ENCODE results near the gene PAEP. TPM values are rescaled to one million over a fixed set of nuclear protein-coding genes. Genes with fewer than 3 reads are reported as not detected.

Gene PAEP
- total RNA-seq, 1 donor = not detected

GRCh38 chr9:135565636-135566035 is 4.1 kb downstream of the PAEP start:
- no peak for TF ChIP-seq CTCF (IDR thresholded peaks at IDR 0.05; ENCODE audit: insufficient read depth, low read depth, low read length)
- no peak for DNase-seq (ENCODE audit: low read depth)
- no peak overlapping the region for H3K4me3 ChIP-seq (ENCODE audit: low read depth, low read length)

- no peak overlapping the region for H3K4me3 ChIP-seq (ENCODE audit: low read depth, low read length)
- TF ChIP-seq CTCF (IDR thresholded peaks at IDR 0.05; ENCODE audit: insufficient read depth, low read depth, low read length) = no peak
- no peak for DNase-seq (ENCODE audit: low read depth)
Measured at GRCh38 chr9:135566552-135566951, 5.0 kb downstream of the PAEP start.

- DNase-seq (ENCODE audit: low read depth) = no peak
Measured at GRCh38 chr9:135567311-135567710, 5.8 kb downstream of the PAEP start.

GRCh38 chr9:135568026-135568425 is 6.5 kb downstream of the PAEP start:
- no peak for DNase-seq (ENCODE audit: low read depth)

More at GRCh38 chr9:135567311-135567710, 5.8 kb downstream of the PAEP start:
- no peak overlapping the region for H3K4me3 ChIP-seq (ENCODE audit: low read depth, low read length)
- no peak for TF ChIP-seq CTCF (IDR thresholded peaks at IDR 0.05; ENCODE audit: insufficient read depth, low read depth, low read length)

GRCh38 chr9:135570456-135570855 is 8.9 kb downstream of the PAEP start:
- no peak for DNase-seq (ENCODE audit: low read depth)
- no peak overlapping the region for H3K4me3 ChIP-seq (ENCODE audit: low read depth, low read length)
- no peak for TF ChIP-seq CTCF (IDR thresholded peaks at IDR 0.05; ENCODE audit: insufficient read depth, low read depth, low read length)

More at GRCh38 chr9:135568026-135568425, 6.5 kb downstream of the PAEP start:
- TF ChIP-seq CTCF (IDR thresholded peaks at IDR 0.05; ENCODE audit: insufficient read depth, low read depth, low read length) = no peak
- H3K4me3 ChIP-seq (ENCODE audit: low read depth, low read length) = no peak overlapping the region

GRCh38 chr9:135572233-135572632 is 10.7 kb downstream of the PAEP start:
- no peak for TF ChIP-seq CTCF (IDR thresholded peaks at IDR 0.05; ENCODE audit: insufficient read depth, low read depth, low read length)
- no peak overlapping the region for H3K4me3 ChIP-seq (ENCODE audit: low read depth, low read length)
- no peak for DNase-seq (ENCODE audit: low read depth)

GRCh38 chr9:135573124-135573523 is 11.6 kb downstream of the PAEP start:
- no peak overlapping the region for H3K4me3 ChIP-seq (ENCODE audit: low read depth, low read length)
- DNase-seq (ENCODE audit: low read depth) = no peak
- no peak for TF ChIP-seq CTCF (IDR thresholded peaks at IDR 0.05; ENCODE audit: insufficient read depth, low read depth, low read length)

All from fibroblast of villous mesenchyme (primary cell).